AG04450 (cell line): ENCODE results near the gene KATNBL1. TPM values are rescaled to one million over a fixed set of nuclear protein-coding genes. Genes with fewer than 3 reads are reported as not detected.
A peak's percentile ranks its signal among the peaks of the same experiment; 100 is the strongest.

Source experiments
- CTCF ChIA-PET: fragments of 300-600, 350-600 bp; formaldehyde crosslinking; extraction: SDS; loops from one replicate; lab custom pipeline; 2022; ENCODE audit warnings: antibody characterized with exemption, inconsistent platforms; lab: Charles Lee
- POLR2A ChIA-PET: fragments of 350-600 bp; formaldehyde crosslinking; extraction: SDS; loops from one replicate; lab custom pipeline; 2021; ENCODE audit warnings: antibody characterized with exemption, inconsistent platforms; lab: Yijun Ruan, JAX
- DNase-seq: peaks from one replicate; pipeline ENCODE4 v3.0.0-alpha.2; 2011; ENCODE audit warnings: low read depth, low spot score
- H3K27ac ChIP-seq: one replicate; pipeline ENCODE4 v1.5.1; 2012; ENCODE audit warnings: low read depth, low read length, control low read depth
- H3K27me3 ChIP-seq: one replicate; pipeline ENCODE4 v1.6.0; 2012; ENCODE audit warnings: low read length; ENCODE audit not compliant: control insufficient read depth, insufficient read depth
- H3K4me3 ChIP-seq: 2 replicates; pipeline ENCODE4 v1.5.1; 2011; ENCODE audit warnings: mild to moderate bottlenecking, low read depth, low read length, control low read depth
- H3K9me3 ChIP-seq: 2 replicates; pipeline ENCODE4 v1.5.1; 2012; ENCODE audit warnings: low read length; ENCODE audit not compliant: control insufficient read depth, insufficient read depth
- polyA plus RNA-seq: library from polyadenylated mRNA; depleted of rRNA; stranded (reverse); fragments of >200 nt; gene quantifications from 2 replicates; pipeline ENCODE4 v1.2.3, GENCODE V29; 2011
- TF ChIP-seq, protein P1 (sequence below): IDR thresholded peaks from 2 replicates; pipeline ENCODE4 v1.5.1; 2011; ENCODE audit warnings: low read depth, low read length, control low read depth, inconsistent platforms

The KATNBL1 gene
- polyA plus RNA-seq, 1 experiment = 46.6 TPM

DNA sequence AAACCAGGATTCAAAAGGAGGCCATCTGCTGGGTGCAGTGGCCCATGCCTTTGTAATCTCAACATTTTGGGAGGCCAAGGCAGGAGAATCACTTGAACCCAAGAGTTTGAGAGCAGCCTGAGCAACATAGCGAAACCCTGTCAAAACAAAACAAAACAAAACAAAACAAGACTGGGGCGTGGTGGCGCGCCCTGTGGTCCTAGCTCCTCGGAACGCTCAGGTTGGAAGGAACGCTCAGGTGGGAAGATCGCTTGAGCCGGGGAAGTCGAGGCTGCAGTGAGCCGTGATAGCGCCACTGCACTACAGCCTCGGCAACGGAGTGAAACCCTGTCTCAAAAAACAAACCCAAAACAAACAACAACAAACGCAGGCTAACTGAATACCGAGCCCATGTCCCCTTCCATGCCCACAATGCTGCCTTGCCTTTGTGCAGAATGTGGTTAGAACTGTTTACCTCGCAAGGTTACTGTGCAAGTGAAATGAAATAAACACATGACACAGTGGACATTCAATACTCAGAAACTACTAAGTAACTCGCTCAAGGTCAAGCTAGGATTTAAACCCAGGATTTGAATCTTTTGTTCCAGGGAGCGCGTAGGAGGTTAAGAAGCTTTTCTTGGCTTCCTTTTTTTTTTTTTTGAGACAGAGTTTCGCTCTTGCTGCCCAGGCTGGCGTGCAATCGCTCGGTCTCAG lies 14.2 kb upstream of the KATNBL1 start:
- H3K9me3 ChIP-seq = no peaks in the 10 kb centered on the region
- peak overlapping the region; percentile 100 for H3K4me3 ChIP-seq
- TF ChIP-seq, protein P1, sequence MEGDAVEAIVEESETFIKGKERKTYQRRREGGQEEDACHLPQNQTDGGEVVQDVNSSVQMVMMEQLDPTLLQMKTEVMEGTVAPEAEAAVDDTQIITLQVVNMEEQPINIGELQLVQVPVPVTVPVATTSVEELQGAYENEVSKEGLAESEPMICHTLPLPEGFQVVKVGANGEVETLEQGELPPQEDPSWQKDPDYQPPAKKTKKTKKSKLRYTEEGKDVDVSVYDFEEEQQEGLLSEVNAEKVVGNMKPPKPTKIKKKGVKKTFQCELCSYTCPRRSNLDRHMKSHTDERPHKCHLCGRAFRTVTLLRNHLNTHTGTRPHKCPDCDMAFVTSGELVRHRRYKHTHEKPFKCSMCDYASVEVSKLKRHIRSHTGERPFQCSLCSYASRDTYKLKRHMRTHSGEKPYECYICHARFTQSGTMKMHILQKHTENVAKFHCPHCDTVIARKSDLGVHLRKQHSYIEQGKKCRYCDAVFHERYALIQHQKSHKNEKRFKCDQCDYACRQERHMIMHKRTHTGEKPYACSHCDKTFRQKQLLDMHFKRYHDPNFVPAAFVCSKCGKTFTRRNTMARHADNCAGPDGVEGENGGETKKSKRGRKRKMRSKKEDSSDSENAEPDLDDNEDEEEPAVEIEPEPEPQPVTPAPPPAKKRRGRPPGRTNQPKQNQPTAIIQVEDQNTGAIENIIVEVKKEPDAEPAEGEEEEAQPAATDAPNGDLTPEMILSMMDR = no peak
- CTCF ChIA-PET = interaction anchor here (0.6 to 2.1 kb wide), 5 partner anchors 15 to 143 kb away, joined by 3 to 15 read pairs (median 3); partner anchors contain the start of genes KATNBL1 and LPCAT4
- no peak for DNase-seq
- peak overlapping the region; percentile 89 for H3K27ac ChIP-seq
- POLR2A ChIA-PET = interaction anchor here (0.6 to 0.7 kb wide), 3 partner anchors 116 to 360 kb away, joined by 3 read pairs; no protein-coding TSS in a partner anchor
- no peaks in the 10 kb centered on the region for H3K27me3 ChIP-seq

DNA sequence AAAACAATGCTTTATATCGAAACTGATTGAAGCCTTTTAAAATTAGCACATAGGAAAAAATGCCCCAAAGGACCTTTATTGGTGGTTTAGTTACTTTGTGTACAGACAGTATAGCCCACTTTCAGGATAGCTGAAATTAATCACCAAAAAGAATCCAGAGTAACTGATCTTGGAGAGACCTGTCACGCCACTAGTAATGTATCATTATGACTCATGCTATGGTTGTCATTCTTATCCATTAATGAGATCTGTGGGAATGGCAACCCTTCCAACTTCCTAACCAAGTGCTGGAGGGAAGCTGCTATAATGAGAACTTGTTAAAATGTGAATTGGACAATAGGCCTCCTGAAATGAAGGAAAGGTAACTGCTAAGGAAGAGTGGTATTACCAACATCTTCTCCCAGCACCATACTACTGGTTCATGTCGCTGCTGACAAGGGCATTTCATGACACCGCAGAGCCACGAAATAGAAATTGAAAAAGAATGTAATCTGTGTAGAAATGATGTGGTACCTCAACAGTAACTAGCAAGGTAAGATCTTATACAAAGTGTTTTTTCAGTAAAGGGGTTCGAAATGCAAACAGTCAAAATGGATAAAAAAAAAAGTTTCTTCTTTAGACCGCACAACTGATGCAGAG lies 7.8 kb upstream of the KATNBL1 start:
- H3K9me3 ChIP-seq = no peaks in the 10 kb centered on the region
- no peak for DNase-seq
- peaks cover 4% of the 10 kb centered on the region for H3K27me3 ChIP-seq
- ChIA-PET CTCF (interaction anchor here (0.8 to 1.9 kb wide), 2 partner anchors 8 to 107 kb away, joined by 3 to 7 read pairs; partner anchors contain the start of gene KATNBL1), POLR2A (no interaction called here)
- TF ChIP-seq, protein P1 = no peak
- no peak overlapping the region for H3K4me3 ChIP-seq
- H3K27ac ChIP-seq = no peak overlapping the region

DNA sequence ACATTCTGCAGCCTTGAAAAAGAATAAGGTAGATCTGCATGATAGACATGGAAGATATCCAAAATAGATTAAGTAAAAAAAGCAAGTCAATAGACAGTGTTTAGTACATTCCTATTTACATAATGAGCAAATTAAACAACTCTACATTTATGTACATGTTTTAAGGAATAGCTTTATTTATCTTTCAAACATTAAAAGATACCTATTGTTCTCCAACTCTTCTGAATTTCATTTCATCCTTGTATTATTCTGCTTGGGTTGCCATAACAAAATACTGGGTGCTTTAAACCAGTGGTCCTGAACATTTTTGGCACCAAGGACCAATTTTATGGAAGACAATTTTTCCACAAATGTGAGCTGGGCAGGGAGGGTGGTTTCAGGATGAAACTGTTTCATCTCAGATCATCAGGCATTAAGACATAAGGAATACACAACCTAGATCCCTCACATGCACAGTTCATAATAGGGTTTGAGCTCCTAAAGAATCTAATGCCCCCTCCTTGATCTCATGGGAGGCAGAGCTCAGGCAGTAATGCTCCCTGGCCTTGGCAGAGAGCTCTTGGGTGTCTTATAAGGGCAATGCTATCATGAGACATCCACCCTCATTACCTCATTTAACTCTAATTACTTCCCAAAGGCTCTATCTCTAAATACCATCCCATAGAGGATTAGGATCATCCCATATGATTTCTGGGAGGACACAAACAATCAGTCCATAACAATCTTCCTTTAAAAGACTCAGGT lies 6.8 kb upstream of the KATNBL1 start:
- Histone ChIP-seq H3K27ac (no peak overlapping the region), H3K9me3 (no peaks in the 10 kb centered on the region), H3K4me3 (no peak overlapping the region), H3K27me3 (peaks cover 4% of the 10 kb centered on the region)
- ChIA-PET CTCF (interaction anchor here (1.0 to 1.9 kb wide), 2 partner anchors 106 to 107 kb away, joined by 6 to 7 read pairs; no protein-coding TSS in a partner anchor), POLR2A (no interaction called here)
- DNase-seq = no peak
- TF ChIP-seq, protein P1 = no peak

DNA sequence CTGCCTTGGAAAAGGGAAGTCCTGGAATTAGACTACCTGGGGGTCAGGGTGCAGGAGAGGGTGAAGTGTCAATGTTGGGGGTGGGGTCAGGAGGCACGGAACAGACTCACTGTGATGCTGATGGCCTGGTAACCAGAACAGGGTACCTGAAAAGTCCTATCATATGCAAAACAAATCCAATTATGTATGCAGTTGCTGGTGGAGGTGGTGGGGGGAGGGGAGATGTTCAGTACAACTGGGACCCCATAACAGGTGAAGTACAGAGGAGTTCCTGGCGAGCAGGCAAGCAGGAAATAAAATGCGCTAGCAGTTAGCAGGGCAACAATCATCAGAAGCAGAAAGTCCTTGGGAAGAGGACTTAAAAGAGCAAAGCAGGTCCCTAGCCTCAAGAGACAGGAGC lies 4.2 kb upstream of the KATNBL1 start:
- TF ChIP-seq, protein P1 = no peak
- POLR2A ChIA-PET = no interaction called here
- no peak for DNase-seq
- CTCF ChIA-PET = interaction anchor here (5.3 to 6.7 kb wide), 2 partner anchors 105 to 153 kb away, joined by 56 to 74 read pairs; no protein-coding TSS in a partner anchor
- Histone ChIP-seq H3K9me3 (no peaks in the 10 kb centered on the region), H3K27me3 (peaks cover 4% of the 10 kb centered on the region), H3K4me3 (no peak overlapping the region), H3K27ac (no peak overlapping the region)
